ENCODE measurements around the gene KCTD1. TPM values are rescaled to one million over a fixed set of nuclear protein-coding genes. Genes with fewer than 3 reads are reported as not detected.

Gene KCTD1
- total RNA-seq, 1 donor from 2014 or later: 11.9 TPM

DNA sequence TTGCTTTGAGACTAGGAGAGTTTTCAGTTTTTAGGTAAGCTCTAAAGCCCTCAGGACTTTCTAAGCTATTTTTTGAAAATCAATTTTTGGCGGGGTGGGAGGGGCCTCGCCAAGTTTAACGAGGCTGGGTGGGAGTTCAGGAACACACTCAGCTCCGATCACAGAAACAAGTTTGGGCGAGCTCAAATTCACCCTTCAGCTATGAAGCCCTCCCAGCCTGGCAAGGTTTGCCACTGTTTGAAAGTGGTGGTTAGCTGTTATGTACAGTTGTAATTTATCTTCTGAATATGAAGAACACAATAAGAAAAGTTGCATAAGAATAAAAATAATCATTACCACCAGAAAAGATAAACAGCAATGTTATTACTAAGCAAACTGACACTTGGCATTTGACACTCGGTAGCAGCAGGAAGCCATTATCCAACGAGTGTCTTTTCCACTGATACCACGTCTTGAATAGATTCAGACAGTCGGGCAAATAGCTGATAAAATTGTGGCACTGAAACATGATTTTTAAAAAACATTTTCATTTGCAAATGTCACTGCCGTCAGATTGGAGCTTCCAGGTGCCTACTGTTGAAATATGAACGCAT is 59.8 kb downstream of the KCTD1 start:
- no peak for DNase-seq (ENCODE audit: extremely low read depth, low read depth, low spot score)

DNA sequence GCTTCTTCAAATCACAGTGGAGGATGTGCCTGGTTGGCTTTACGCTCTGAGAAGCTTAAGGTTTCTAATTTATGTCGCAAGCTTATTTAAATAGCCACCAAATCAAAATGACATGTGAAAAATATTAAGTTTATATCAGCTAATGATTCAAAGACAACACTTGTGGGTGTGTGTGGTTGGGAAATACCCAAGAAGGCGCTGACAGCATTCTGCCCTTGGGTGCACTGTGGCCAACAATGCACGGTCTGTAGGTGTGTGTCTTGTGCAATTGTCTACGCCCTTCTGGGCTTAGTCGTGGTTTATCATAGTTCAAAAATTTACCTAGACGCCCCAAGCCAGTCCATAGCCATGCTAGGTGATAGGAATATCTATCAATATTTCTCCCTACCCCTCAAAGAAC is 60.9 kb downstream of the KCTD1 start:
- no peak for DNase-seq (ENCODE audit: extremely low read depth, low read depth, low spot score)

DNA sequence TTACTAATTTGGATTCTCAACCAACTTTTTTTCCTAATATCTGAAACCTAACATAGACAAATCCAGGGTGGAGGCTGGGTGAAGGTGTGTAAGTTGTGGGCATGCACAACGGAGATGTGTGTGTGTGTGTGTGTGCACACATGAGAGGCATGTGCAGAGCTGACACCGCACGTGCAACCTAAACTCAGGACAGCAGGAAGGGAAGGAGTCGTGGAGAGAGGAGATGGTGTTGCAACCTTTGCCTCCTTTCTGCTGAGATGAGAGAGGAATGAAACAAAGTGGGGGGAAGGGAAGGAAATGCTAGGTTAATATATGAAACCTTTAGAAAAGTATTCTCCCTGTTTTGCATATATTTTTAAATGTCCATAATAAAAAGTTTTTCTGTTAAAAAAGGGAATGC is 64.7 kb downstream of the KCTD1 start:
- no peak for DNase-seq (ENCODE audit: extremely low read depth, low read depth, low spot score)

DNA sequence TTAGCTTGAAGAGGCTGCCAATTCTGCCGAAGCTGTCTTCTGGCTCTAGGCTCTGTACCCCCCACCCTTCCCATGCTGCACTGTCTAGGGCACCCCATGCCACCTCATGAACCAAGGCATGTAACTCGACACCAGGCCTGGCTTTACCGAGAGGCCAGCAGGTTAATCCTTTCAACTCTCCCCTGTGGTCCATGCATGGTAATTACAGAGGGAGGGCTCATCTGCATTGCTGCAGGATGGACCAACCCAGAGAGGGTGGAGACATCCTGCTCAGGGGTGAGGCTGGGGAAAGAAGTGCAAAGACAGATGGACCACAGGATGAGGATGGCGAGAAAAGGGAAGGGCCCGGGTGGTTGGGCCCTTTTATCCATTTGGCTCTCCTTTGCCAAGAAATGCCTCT is 65.8 kb downstream of the KCTD1 start:
- no peak for DNase-seq (ENCODE audit: extremely low read depth, low read depth, low spot score)

DNA sequence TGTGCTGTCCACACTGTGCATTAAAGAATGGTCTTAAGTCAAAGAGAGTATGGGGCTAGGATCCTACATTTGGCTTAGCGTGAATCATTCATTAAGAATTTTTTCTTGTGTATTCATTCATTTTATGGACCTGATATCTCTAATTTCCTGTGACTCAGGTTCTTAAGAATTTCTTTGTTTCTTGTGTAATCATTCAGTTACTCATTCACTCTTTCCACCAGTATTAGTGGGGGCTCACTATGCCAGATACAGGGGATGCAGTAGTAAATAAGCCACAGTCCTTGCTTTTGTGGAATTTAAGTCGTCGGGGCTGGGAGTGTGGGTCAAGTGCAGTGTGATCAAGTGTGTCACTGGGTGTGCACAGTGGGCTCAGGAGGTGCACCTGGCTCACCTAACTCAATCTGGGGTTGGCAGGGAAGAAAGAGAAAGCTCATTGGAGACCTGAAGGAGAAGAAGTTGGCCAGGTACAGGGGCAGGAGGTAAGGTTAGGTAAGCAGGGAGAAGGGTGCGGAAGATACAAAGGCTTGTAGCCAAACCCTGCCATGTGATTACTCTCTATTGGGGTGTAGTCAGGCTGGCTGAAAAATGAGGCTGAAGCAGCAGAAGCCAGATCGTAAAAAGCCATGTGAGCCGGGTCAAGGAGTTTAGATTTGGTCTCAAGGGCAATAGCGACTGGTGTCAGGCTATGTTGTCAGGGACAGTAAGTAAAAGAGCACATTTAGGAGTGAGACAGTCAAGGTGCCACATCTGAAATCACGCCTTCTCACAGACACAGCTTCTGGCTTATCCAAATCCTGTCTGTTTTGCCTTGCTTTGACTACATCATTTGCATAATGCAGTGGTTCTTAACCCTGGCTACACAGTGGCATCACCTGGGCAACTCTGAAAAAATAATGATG is 67.2 kb downstream of the KCTD1 start:
- peak; percentile 75 for DNase-seq (ENCODE audit: extremely low read depth, low read depth, low spot score)

DNA sequence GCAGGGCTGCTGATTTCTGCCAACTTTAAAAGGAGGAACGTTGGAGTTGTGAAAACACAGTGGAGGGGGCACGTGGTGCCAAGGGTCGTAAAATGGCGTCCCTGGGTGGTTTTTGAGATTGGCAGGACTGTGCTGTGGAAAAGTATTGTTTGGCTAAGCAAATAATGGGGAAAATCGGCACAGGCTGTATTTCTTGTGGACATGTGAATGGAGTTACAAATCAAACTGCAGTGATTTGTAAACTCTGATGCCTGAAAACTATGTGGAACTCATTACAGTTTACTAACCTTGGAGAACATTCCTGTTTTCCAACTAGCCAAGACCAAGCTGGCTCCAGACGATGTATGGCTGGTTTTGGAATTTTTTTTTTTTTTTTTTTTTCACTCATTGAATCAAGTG is 68.7 kb downstream of the KCTD1 start:
- DNase-seq (ENCODE audit: extremely low read depth, low read depth, low spot score): no peak

DNA sequence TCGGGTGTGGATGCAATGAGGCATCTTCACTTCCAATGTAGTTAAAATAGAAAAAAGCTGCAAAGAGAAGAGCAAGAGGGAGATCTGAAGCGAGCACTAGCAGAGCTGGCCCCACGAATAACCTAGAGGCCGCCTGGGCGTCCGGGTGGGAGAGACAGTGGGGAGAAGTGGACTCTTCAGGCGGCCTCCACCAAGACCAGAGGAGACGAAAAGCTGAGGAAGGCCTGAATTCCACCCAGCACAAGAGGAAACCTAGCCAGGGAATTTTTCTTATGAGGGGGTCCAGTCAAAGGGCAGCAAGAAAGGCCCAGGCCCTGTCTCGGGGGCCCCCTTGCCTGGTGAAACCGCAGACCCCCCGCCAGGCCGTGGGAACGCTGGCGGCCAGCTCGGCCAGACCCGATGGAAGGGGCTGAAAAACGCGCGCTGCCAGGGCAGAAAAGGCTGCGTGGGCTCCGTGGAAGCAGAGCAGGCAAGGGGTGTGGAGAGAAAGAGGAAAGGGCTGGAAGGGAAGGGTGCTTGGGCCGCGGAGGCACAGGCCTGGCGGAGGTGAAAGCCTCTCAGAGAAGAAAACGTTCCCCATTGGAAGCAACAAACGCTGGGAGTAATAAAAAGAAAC is 69.2 kb downstream of the KCTD1 start:
- DNase-seq (ENCODE audit: extremely low read depth, low read depth, low spot score): no peak

DNA sequence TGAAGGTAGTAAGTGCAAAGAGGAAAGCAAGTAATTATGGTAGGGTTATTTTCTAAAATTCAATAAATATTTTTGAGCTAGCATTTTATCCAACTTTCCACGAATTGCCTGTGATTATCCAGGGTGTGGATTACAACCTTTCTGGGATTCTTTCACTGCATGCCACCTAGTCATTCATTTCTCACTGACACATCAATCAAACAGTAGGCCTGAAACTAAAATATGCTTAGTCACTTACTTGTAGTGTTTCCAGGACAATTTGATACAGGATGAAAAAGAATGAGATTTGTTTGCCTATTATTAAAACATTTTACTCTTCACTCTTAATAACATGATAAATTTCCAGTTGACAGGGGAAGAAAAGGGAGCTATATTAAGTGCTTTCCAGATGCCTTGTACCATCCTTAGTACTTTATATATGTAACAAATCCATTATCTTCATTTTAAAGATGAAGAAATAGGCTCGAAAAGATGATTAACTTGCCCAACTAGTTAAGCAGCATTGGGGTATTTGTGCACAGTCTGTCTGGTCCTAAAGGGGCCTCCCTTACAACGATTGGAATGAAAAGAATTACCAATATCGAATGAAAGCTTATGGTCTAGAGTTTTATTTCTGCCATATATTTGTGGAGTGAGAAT is 70.4 kb downstream of the KCTD1 start:
- no peak for DNase-seq (ENCODE audit: extremely low read depth, low read depth, low spot score)

DNA sequence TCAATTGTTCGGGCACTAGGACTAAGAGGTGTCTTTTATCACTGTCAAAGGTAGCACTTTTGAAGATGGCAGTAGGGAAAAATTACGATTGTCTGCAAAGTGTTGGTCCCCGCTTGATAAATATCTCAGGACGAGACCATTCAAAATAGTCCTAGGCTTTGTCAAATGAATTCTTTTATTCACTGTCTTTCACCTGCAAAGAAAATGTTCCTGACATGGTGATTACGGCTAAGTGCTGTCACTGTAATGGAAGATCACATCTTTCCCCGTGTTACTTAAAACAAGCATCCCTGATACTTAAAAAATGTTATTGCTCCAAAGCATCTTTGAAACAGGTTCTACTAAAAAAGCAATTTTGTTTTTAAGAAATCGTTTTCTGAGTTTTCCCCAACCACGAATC is 71.7 kb downstream of the KCTD1 start:
- DNase-seq (ENCODE audit: extremely low read depth, low read depth, low spot score): no peak

DNA sequence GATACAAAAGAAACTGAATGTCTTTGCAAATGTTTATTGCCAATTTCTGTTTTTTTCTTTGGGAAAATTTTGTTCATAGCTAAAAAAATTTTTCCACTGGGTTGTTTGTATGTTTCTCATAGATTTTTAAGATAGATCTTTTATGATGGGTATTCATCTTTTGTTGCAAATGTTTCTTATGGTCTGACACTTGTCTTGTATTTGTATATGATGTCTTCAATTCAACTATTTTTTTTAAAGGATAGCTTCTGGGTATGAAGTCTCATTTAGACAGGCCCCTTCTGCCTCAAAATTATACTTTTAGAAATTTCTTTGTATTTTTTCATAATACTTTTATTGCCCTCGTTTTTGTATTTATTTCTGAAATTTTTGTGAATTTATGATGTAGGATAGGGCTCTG is 73.8 kb downstream of the KCTD1 start:
- DNase-seq (ENCODE audit: extremely low read depth, low read depth, low spot score): no peak

DNA sequence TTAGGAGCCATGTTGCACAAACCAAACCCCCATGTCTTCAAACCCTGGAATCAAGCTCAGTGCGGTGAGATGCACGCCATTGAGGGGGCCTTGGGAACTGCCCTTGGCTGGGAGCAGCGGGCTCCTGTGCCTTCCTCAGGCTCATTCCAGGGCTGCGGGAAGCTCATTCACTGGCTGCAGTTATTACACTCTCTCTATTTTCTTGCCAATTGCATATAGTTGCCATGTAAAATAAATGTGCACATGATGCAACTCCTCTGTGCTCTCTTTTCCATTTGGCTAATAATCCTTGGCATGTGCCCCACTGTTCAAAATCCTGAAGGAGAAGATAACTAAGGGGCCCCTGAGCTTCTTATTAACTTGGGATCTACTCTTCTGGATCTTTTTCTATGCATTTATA is 74.7 kb downstream of the KCTD1 start:
- no peak for DNase-seq (ENCODE audit: extremely low read depth, low read depth, low spot score)

DNA sequence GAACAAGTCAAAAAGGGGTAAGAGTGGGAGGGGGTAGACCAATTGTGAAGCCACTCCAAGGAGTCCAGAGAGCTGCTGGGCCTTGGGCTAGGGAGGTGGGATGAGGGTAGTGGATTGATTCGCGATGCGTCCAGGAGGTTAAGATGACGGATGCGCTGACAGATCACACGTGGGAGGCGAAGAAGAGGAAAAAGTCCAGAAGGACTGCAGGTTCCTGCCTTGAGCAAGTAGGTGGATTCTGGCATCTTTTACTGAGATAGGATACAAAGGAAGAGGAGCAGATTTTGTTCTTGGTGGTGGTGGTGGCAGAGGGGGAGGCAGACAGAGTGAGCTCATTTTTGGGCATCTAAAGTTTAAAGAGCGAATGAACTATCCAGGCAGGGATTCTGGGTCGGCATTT is 76.5 kb downstream of the KCTD1 start:
- no peak for DNase-seq (ENCODE audit: extremely low read depth, low read depth, low spot score)

DNA sequence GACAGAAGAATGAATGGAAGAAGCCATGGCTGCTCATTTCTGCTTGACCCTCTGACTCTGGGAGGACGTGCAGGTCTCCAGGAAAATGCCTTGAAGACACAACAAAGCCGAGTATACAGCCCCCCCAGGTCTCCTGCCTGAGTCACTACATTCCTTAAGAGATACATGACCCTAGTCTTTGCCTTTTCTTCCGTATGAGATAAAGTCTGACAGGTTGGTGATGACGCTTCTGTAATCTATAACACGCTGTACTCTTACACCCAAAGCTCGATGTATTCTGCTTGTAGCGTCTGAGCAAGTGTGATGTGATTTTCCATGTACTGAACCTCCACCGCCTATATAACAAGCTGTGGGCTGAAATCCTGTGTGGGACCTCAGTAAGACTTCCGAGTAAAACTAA is 77.3 kb downstream of the KCTD1 start:
- no peak for DNase-seq (ENCODE audit: extremely low read depth, low read depth, low spot score)

DNA sequence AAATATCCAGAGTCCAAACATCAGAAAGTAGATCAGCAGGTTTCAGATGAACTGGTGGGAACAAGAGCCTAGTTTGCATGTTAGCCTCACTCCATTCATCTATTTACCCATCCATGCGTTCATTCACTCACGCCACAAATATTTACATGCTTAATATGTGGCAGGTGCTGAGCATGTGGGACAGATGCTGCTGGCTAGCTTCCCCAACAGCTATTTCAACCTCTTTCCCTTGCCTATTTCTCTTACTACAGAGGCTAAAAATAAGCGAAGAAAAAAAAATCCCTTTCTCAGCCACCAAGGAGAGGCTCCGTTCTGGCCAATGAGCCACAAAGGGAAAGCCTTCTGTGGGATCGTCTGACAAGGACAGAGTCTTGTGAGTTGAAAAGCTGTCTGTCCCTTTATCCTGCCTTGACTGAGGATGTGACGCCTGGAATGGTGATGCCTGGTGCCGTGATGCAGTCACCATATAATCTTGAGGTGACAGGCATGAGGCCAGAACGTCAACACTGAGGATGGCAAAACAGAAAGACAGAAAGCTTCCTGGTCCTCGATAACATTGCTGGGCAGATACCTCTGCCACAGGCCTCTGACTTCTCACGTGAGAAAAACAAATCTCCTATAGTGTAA is 78.2 kb downstream of the KCTD1 start:
- DNase-seq (ENCODE audit: extremely low read depth, low read depth, low spot score): no peak

DNA sequence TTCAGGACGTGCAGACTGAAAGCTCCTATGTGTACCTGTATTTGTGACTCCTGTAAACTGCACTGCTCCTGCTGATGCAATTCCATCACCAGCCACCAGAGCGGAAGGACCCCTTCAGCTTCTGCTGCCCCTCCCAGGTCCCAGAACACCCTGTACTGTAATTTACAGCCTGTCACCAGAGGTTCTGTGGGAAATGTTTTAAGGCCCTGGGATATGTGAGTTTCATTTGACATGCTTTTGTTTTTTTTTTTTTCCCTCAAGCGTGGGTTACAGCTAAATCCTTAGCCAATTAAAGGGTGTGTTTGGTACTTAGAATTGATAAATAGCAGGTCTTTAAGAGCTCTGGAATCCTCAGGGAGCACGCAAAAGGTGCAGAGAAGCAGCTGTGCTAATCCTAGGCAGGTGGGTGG is 79.4 kb downstream of the KCTD1 start:
- no peak for DNase-seq (ENCODE audit: extremely low read depth, low read depth, low spot score)

DNA sequence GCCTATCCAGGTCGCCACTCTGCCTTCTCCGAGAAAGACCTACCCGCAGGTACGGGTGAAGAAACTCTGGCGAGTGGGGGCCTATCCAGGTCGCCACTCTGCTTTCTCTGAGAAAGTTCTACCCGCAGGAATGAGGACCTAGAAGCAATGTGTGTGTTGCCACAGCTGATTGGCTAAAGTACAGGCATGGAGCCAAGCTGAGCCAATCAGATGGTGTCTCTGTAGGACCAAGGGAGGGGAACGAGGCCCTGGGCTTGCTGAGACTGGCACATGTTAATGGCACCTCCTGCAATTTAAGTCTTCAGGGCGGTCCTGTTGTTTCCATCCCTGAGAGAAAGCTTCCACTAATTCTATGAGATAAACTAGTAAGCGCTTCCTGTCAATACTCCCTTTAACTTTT is 82.3 kb downstream of the KCTD1 start:
- no peak for DNase-seq (ENCODE audit: extremely low read depth, low read depth, low spot score)

DNA sequence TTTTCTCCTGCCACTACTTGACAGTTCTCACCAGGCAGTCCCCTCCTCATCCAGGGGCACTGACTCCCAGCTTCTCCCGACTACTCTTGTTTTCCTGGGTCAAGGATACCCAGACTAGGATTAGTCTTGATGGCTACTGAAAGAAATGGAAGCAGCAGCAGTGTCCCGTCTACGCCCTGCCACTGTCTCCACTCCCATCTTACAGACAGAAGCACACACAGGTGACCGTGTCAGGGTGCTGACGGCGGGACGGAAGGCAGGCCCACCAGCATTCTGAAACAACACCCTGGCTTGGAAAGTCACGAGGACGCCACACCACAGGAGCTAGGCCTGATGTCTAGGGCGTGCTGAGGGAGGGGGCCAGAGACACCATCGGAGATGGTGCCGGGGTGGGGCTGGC is 82.9 kb downstream of the KCTD1 start:
- no peak for DNase-seq (ENCODE audit: extremely low read depth, low read depth, low spot score)

DNA sequence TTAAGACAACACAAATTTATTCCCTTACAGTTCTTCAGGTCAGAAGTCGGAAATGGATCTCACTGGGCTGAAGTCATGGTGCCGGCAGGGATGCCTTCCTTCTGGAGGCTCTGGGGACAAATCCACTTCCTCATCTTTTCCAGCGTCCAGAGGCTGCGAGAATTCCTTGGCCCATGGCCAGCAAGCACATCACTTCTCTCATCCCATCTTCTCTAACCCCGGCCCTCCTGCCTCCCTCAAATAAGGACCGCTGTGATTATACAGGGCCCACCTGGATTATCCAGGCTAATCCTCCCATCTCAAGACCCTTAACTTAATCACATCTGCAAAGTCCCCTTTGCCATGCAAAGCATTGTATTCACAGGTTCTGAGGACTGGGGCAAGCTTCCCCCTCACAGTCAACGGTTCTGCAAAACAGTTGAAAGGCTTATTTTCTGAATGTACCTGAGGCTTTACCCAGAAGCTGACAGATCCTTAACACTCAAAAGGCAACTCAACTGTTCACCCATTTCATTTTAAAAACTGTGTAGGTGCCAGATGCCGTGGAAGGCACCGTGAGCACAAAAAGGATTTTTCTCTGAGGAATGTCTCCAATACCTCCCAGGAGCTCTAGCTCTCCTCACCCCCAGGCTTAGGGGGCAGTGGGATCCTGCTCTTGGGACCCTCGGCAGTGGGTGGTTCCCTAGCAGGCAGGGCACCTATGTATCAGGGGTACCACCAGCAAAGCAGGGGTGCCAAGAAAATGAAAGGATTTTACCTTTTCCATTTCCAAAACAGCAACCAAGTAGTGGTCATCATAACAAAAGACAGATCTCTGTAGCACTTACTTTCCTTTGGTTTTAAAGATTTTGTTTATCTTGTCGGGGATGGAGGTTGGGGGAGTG is 84.0 kb downstream of the KCTD1 start:
- DNase-seq (ENCODE audit: extremely low read depth, low read depth, low spot score): no peak

DNA sequence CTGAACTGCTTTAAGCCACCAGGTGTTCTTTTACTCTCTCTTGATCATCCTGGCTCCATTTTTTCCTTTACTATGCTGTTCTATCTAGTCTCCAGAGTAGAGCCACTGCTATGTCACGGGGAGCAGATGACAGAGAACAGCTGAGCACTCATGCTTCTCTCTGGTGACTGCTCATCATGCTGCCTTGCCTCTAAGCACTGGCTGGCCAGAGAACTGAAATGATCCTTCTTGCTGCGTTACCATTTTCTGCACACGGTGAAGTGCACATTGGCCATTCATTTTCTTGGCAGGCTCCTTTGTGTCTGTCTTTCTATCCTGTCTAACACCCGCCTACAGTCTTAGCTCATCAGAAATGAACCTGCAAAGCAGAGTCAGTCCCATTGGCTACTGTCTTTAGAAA is 86.0 kb downstream of the KCTD1 start:
- no peak for DNase-seq (ENCODE audit: extremely low read depth, low read depth, low spot score)

DNA sequence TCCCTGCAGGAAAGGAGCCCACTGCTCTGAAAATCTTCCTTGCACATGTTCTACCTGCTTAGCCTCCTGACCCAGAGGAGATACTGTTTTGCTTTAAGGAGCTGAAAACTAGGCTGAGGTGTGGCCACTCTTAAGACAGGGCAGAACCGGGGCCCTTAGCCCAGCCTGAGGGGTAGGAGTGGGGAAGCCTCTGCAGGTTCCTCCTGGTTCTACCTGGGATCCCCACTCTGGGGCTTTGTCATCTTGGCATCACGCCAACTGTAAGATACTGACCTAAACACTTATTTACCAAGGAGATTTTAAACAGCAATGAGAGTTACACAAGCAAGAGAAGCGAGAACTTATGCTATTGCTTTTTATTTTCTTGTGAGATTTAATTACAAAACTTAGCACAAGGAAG is 86.9 kb downstream of the KCTD1 start:
- no peak for DNase-seq (ENCODE audit: extremely low read depth, low read depth, low spot score)
